K562 (cell line): ENCODE measurements around the gene PRKRIP1. TPM values are rescaled to one million over a fixed set of nuclear protein-coding genes. Genes with fewer than 3 reads are reported as not detected.
A peak's percentile ranks its signal among the peaks of the same experiment; 100 is the strongest.

Experiments used
- ATAC-seq: fragments of 200-7000 bp; cut with Tn5 transposase; 3 replicates; pipeline ENCODE4 v1.9.1; 2020; ENCODE audit warnings: moderate library complexity
- BruUV-seq: library from RNA; stranded (reverse); fragments of 400-500 nt; replicated peaks from 2 replicates; lab custom pipeline; 2021; lab: Mats Ljungman, UMichigan
- CTCF ChIA-PET: fragments of 300-600 bp; formaldehyde crosslinking; extraction: SDS; loops from one replicate; lab custom pipeline; 2021; ENCODE audit warnings: low intra/inter-chr PET ratio; lab: Yijun Ruan, JAX
- POLR2A ChIA-PET: fragments of 300-600, 350-650 bp; sonication (Branson Sonifier 250); formaldehyde crosslinking; extraction: SDS; loops from one replicate; lab custom pipeline; 2021; ENCODE audit warnings: antibody characterized with exemption, inconsistent platforms; lab: Yijun Ruan, JAX
- DNase-seq, 4 experiments: peaks; one replicate each; pipeline versions ENCODE4 v3.0.0 to v3.0.0-alpha.2; 2011 to 2018; ENCODE audit warnings: low spot score in 3 of 4, mixed read lengths in 3 of 4; ENCODE audit errors: extremely low read depth in 1 of 4
- FAIRE-seq: peaks from 2 replicates; lab custom pipeline; 2011; peaks lifted over from hg19 to GRCh38; lab: Jason Lieb, UNC
- H2AFZ ChIP-seq: 2 replicates; pipeline ENCODE4 v1.6.0; 2011; ENCODE audit warnings: low read depth, low read length, control low read depth, inconsistent platforms
- H3K27ac ChIP-seq: fragments of 200-600 bp; 3 replicates; pipeline ENCODE4 v1.8.0; 2011; ENCODE audit warnings: low read depth, mild to moderate bottlenecking, control low read depth, inconsistent platforms, low read length, moderate library complexity, mixed read lengths; ENCODE audit errors: extremely low read depth
- H3K27me3 ChIP-seq, 2 experiments: fragments of 300-600 bp in 1 of 2; 2 replicates in 1 of 2; 3 replicates in 1 of 2; pipeline versions ENCODE4 v1.6.0 to v1.8.0; 2011; ENCODE audit warnings: inconsistent platforms in 2 of 2, low read length in 2 of 2, mild to moderate bottlenecking in 1 of 2, mixed read lengths in 1 of 2, moderate library complexity in 1 of 2; ENCODE audit not compliant: control insufficient read depth in 2 of 2, insufficient read depth in 2 of 2
- H3K36me3 ChIP-seq: fragments of 300-600 bp; 3 replicates; pipeline ENCODE4 v1.8.0; 2011; ENCODE audit warnings: mild to moderate bottlenecking, low read length, inconsistent platforms; ENCODE audit not compliant: control insufficient read depth, insufficient read depth
- H3K4me1 ChIP-seq, 2 experiments: fragments of 200-600 bp in 1 of 2; replicated peaks in 1 of 2; 2 replicates in 1 of 2; 3 replicates in 1 of 2; pipeline versions ENCODE4 v1.5.1 to v1.8.0; 2011; ENCODE audit warnings: inconsistent platforms in 2 of 2, low read length in 2 of 2, mild to moderate bottlenecking in 1 of 2, mixed read lengths in 1 of 2, moderate library complexity in 1 of 2; ENCODE audit not compliant: control insufficient read depth in 2 of 2, insufficient read depth in 2 of 2
- H3K4me2 ChIP-seq: 2 replicates; pipeline ENCODE4 v1.6.1; 2011; ENCODE audit warnings: low read length, control low read depth, inconsistent platforms, mixed read lengths; ENCODE audit not compliant: insufficient read depth
- H3K4me3 ChIP-seq: fragments of 200-600 bp; sonication (generic), shearing (Covaris generic); 2 replicates; pipeline ENCODE4 v1.5.1; 2016; ENCODE audit warnings: control low read depth, inconsistent platforms
- H3K79me2 ChIP-seq: fragments of 200-600 bp; 3 replicates; pipeline ENCODE4 v1.8.0; 2011; ENCODE audit warnings: low read length, inconsistent platforms; ENCODE audit not compliant: control insufficient read depth, insufficient read depth
- H3K9ac ChIP-seq, 2 experiments: 2 replicates each; pipeline versions ENCODE4 v1.6.0 to v1.6.1; 2011; ENCODE audit warnings: low read depth in 2 of 2, low read length in 2 of 2, control low read depth in 1 of 2, inconsistent platforms in 1 of 2, mild to moderate bottlenecking in 1 of 2, mixed read lengths in 1 of 2; ENCODE audit not compliant: insufficient read depth in 1 of 2
- H3K9me1 ChIP-seq: one replicate; pipeline ENCODE4 v1.6.0; 2011; ENCODE audit warnings: inconsistent platforms, mild to moderate bottlenecking, low read length, moderate library complexity; ENCODE audit not compliant: control insufficient read depth, insufficient read depth
- H3K9me3 ChIP-seq: replicated peaks from 2 replicates; pipeline ENCODE4 v1.5.1; 2011; ENCODE audit warnings: low read depth, low read length, inconsistent platforms; ENCODE audit not compliant: control insufficient read depth, insufficient read depth
- H4K20me1 ChIP-seq: replicated peaks from 2 replicates; pipeline ENCODE4 v1.6.1; 2011; ENCODE audit warnings: low read length, inconsistent platforms, mixed read lengths; ENCODE audit not compliant: control insufficient read depth, insufficient read depth
- SUPT5H ChIP-seq: fragments of 450-650 bp; IDR thresholded peaks from 2 replicates; pipeline ENCODE4 v1.6.1; 2016
- WGBS: fragments of 100-300 bp; shearing (Covaris generic); methylation state at CpG from one replicate; pipeline ENCODE4 v1.1.6; 2016; ENCODE audit warnings: low coverage, mixed read lengths; ENCODE audit not compliant: insufficient coverage; ENCODE audit errors: missing lambda C conversion rate; 5-methylcytosine and 5-hydroxymethylcytosine counted together
- in situ Hi-C: fragments of 300-500 bp; cut with MboI; formaldehyde crosslinking; loops from 4 replicates; pipeline ENCODE4 v1.15.0; 2018; ENCODE audit warnings: inconsistent platforms, mixed read lengths
- intact Hi-C: fragments of 100-400 bp; cut with micrococcal nuclease; formaldehyde crosslinking; loops from 2 replicates; pipeline ENCODE4 v1.14.2; 2022
- polyA plus RNA-seq, 8 experiments: library from polyadenylated mRNA; depleted of rRNA in 4 of 8; stranded (reverse) in 5 of 8; unstranded in 3 of 8; fragments of >200 nt; fragmentation: Nextera tagmentation in 2 of 8; fragmentation: Illumina TruSeq in 1 of 8; extraction: Ambion mirVana in 2 of 8; extraction: Trizol in 1 of 8; gene quantifications; 2 replicates each; pipeline versions ENCODE4 v1.2.1 to v1.2.3, GENCODE V29; 2011 to 2014; ENCODE audit warnings: inconsistent platforms in 1 of 8, missing spikeins in 1 of 8
- total RNA-seq, 7 experiments: library from RNA; depleted of rRNA in 6 of 7; stranded (reverse); fragments of >200 nt in 6 of 7; fragmentation: Illumina TruSeq in 2 of 7; extraction: Trizol in 2 of 7; gene quantifications; 2 replicates each; pipeline versions ENCODE4 v1.2.1 to v1.2.3, GENCODE V29; 2011 to 2021; ENCODE audit warnings: low replicate concordance in 1 of 7
- TF ChIP-seq, protein P1 (sequence below): sonication (generic); formaldehyde crosslinking; IDR thresholded peaks from 2 replicates; pipeline ENCODE4 v1.8.1; 2023; ENCODE audit warnings: mild to moderate bottlenecking, missing genetic modification reagents

The PRKRIP1 gene
- total and polyA plus RNA-seq, 9 of the 15 experiments (the other 6 are each of a cell fraction or from before 2014, with no cell fraction given), result 14.9 to 52.1 (median 19.8) TPM

DNA sequence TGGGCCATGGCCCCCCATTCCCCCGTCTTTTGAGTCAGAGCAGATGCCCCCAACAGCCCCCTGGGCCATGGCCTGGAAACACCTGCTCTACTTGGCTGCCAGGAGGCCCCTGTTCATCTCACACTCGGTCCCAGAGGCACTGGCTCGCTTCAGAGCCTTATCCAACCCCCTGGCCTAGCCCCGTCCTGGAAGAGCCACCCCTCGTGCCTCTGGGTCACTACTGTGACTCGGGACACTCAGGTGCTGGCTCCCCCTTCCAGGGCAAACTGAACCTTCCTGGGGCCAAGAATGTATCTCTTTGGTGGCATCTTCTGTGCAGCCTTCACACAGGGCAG lies 75.6 kb downstream of the PRKRIP1 start:
- no peaks in the 10 kb centered on the region for H3K9me1 ChIP-seq
- intact Hi-C loops, result no loop called here
- no peaks in the 10 kb centered on the region for H3K79me2 ChIP-seq
- no TSS peak for BruUV-seq
- H3K4me1 ChIP-seq, result peaks cover 0 to 52% of the 10 kb centered on the region in 2 experiments; a peak in 3 of 5 replicates
- H3K4me3 ChIP-seq, result no peak overlapping the region
- peak; percentile 5; the same call in 1 of the 2 replicates for TF ChIP-seq SUPT5H
- TF ChIP-seq, protein P1, sequence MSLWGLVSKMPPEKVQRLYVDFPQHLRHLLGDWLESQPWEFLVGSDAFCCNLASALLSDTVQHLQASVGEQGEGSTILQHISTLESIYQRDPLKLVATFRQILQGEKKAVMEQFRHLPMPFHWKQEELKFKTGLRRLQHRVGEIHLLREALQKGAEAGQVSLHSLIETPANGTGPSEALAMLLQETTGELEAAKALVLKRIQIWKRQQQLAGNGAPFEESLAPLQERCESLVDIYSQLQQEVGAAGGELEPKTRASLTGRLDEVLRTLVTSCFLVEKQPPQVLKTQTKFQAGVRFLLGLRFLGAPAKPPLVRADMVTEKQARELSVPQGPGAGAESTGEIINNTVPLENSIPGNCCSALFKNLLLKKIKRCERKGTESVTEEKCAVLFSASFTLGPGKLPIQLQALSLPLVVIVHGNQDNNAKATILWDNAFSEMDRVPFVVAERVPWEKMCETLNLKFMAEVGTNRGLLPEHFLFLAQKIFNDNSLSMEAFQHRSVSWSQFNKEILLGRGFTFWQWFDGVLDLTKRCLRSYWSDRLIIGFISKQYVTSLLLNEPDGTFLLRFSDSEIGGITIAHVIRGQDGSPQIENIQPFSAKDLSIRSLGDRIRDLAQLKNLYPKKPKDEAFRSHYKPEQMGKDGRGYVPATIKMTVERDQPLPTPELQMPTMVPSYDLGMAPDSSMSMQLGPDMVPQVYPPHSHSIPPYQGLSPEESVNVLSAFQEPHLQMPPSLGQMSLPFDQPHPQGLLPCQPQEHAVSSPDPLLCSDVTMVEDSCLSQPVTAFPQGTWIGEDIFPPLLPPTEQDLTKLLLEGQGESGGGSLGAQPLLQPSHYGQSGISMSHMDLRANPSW, result no peak
- TF ChIP-seq, all 486 proteins: peak for 1
- H2AFZ ChIP-seq, result no peak overlapping the region
- peaks cover 65% of the 10 kb centered on the region; the same call in 2 of the 3 replicates for H3K36me3 ChIP-seq
- in situ Hi-C loops, result loop anchor here (25.0 kb wide), 2 partner anchors 91 to 191 kb away; partner anchors contain the start of genes POLR2J2, POLR2J3, SPDYE2 and SPDYE2B
- no peak overlapping the region; the same call in 2 of the 3 replicates for H3K27ac ChIP-seq
- no peaks in the 10 kb centered on the region for H3K27me3 ChIP-seq
- ChIA-PET CTCF (no interaction called here), POLR2A (interaction anchor here (0.5 to 1.4 kb wide), 3 partner anchors 9 to 508 kb away, joined by 3 to 4 read pairs (median 3); no protein-coding TSS in a partner anchor)
- FAIRE-seq (no peak), ATAC-seq (peak; percentile 20), DNase-seq (no peak)
- peaks cover 3% of the 10 kb centered on the region; the same call in 1 of the 2 replicates for H4K20me1 ChIP-seq
- no peaks in the 10 kb centered on the region for H3K9me3 ChIP-seq
- WGBS, result 86% methylated on average over 6 of the region's 6 CpGs
- H3K9ac ChIP-seq, result peak overlapping the region in 1 of 2 experiments; percentile 79; a peak in 1 of 4 replicates
- no peak overlapping the region for H3K4me2 ChIP-seq
